ENCODE results near the gene IRX4. TPM values are rescaled to one million over a fixed set of nuclear protein-coding genes. Genes with fewer than 3 reads are reported as not detected.

Gene IRX4
- total and polyA plus RNA-seq, 8 donors, result 14.8 TPM; not detected in 7

DNA sequence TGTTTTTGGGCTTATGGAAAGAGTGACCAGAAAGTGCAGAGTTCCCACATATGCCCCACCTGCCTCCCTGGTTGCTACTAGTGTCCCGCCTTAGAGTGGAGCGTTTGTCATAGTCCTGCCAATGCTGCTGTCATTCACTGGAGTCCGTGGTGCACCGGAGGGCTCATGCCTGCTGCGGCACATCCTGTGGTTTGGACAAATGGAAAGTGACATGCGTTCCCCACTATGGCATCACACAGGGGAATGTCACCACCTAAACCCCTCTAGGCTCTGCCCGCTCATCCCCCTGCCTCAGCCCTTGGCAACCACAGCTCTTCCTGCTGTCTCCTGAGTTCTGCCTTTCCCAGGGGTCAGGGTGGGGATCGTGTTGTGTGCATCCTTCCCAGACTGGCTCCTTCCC is 29.2 kb downstream of the IRX4 start:
- Histone ChIP-seq H3K27ac (no peak overlapping the region), H3K4me3 (no peak overlapping the region), H3K4me1 (peaks cover 0 to 11% (median 0%) of the 10 kb centered on the region in 4 donors), H3K36me3 (no peaks in the 10 kb centered on the region), H3K9me3 (no peaks in the 10 kb centered on the region), H3K27me3 (peaks cover 7 to 88% (median 53%) of the 10 kb centered on the region in 3 donors)
- DNase-seq, result no peak
- intact Hi-C loops (cut with DNase I; ENCODE audit: low total_unique reads), result no loop called here
- WGBS, 5 donors, result 66 to 73% (median 70%) methylated on average over 8 of the region's 8 CpGs
- TF ChIP-seq POLR2A (IDR thresholded peaks at IDR 0.05), result no peak
- no peak for TF ChIP-seq POLR2AphosphoS5 (IDR thresholded peaks at IDR 0.05)
- no peak for TF ChIP-seq CTCF (IDR thresholded peaks at IDR 0.05)
- TF ChIP-seq EP300 (IDR thresholded peaks at IDR 0.05), result no peak

DNA sequence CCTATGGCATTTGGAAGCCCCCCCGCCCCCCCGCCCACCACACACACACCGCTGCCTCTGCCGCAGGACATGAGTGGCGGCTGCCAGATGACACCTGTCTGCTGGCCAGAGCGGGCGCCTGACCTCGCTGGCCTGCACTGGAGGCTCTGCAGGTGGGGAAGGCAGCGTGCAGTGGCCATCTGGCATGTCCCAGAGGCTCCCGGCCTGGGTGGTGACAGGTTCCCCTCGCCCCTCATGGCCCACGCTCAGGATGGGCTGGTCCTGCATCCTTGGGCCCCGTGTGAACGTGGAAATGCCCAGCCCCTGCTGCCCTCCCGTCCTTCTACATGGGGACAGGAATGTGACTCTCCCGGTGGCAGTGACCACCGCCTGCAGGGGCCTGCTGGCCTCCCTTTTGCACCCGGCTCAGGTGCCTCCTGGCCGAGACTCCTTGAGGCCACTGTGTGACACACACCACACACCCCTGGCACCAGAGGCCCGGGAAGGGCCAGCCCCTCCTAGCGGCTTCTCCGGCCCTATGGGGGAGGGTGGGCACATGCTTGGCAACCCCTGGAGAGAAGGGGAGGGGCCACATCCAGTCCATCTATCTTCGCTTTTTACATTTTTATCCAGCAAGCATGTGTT is 30.3 kb downstream of the IRX4 start:
- no peak for DNase-seq
- intact Hi-C loops (cut with DNase I; ENCODE audit: low total_unique reads), result no loop called here
- H3K27me3 ChIP-seq, result peaks cover 7 to 99% (median 53%) of the 10 kb centered on the region in 3 donors

DNA sequence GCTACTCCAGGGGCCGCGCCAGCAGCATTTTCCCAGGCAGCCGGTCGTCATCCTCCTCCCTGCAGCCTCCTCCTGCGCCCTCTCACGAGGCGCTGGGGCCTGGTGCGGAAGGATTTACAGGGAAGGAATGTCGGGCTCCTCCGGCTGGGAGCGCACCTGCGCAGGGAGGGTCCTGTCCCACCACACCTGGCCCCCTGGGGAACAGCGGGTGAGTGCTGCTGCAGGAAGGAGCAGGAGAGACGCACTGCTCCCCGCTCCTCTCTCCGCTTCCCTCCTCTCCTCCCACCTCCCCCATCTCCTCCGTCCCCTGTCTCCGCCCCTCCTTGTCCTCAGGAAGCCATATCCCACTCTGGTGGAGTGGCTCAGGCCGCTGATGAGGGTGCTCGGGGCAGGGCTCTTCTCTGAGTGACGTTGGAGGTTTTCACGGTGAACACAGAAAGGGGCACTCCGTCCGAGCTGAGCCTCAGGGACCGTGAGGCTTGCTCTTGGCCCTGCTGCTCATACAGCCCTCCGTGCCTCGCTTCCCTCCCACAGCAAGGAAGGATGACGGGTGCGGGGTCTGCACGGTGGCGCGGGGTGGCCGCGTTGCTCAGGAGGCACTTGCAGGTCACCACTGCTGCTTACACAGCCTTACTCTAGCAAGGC is 31.3 kb downstream of the IRX4 start:
- Histone ChIP-seq H3K4me3 (no peak overlapping the region), H3K9me3 (no peaks in the 10 kb centered on the region), H3K4me1 (peaks cover 0 to 11% (median 0%) of the 10 kb centered on the region in 4 donors), H3K27me3 (peaks cover 7 to 96% (median 50%) of the 10 kb centered on the region in 3 donors), H3K27ac (no peak overlapping the region), H3K36me3 (no peaks in the 10 kb centered on the region)
- no peak for DNase-seq
- WGBS, 5 donors, result 5 to 10% (median 7%) methylated on average over 20 to 34 of the region's 34 CpGs
- TF ChIP-seq POLR2A (IDR thresholded peaks at IDR 0.05), result no peak
- no peak for TF ChIP-seq EP300 (IDR thresholded peaks at IDR 0.05)
- no peak for TF ChIP-seq POLR2AphosphoS5 (IDR thresholded peaks at IDR 0.05)
- TF ChIP-seq CTCF (IDR thresholded peaks at IDR 0.05), result no peak
- intact Hi-C loops (cut with DNase I; ENCODE audit: low total_unique reads), result no loop called here

More for the DNA sequence above, 30.3 kb downstream of the IRX4 start:
- no peak for TF ChIP-seq EP300 (IDR thresholded peaks at IDR 0.05)
- no peak for TF ChIP-seq POLR2A (IDR thresholded peaks at IDR 0.05)
- TF ChIP-seq CTCF (IDR thresholded peaks at IDR 0.05), result no peak
- TF ChIP-seq POLR2AphosphoS5 (IDR thresholded peaks at IDR 0.05), result no peak
- WGBS, 5 donors, result 60 to 73% (median 66%) methylated on average over 10 to 23 of the region's 23 CpGs
- no peak overlapping the region for H3K27ac ChIP-seq
- H3K4me3 ChIP-seq, result no peak overlapping the region
- no peaks in the 10 kb centered on the region for H3K36me3 ChIP-seq
- H3K4me1 ChIP-seq, result peaks cover 0 to 11% (median 0%) of the 10 kb centered on the region in 4 donors
- H3K9me3 ChIP-seq, result no peaks in the 10 kb centered on the region

DNA sequence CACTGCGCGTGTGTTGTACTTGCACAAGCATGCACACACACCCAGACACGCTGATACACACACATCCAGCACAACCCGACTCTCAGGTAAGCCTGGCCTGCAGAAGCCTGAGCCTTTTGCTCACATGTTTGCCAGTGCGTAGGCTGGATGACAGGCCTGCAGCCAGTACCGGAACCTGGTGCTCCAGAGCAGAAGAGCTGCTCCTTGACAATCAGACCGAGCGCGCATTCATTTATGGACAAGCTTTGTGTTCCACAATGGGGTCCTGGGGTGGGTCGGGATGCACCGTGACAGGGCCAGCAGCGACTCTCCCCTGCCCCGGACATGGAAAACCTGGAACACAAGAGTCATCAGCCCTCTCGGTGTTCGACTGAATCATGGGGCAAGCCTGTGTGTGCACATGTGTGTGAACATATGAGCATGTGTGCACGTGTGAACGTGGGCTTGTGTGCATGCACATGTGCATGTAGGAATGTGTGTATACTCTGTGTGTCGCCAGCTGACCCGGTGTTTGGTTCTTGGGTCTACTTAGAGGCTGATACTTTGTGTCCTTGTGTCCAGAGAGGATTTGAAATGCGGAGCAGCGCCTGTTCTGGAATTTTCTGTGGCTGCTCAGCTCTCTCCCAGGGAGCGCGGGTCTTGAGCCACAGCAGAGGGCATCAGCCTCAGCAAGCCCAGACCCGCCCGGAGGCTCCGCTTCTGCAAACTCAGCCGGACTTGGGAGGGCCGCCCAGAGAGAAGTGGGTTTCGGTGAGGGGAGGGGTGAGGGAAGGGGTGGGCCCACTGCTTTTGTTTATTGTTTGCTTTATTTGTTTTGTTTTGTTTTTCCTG is 32.2 kb downstream of the IRX4 start:
- no peak overlapping the region for H3K27ac ChIP-seq
- WGBS, 5 donors, result 31 to 69% (median 59%) methylated on average over 17 to 29 of the region's 29 CpGs
- intact Hi-C loops (cut with DNase I; ENCODE audit: low total_unique reads), result no loop called here
- H3K4me1 ChIP-seq, result peaks cover 0 to 11% (median 0%) of the 10 kb centered on the region in 4 donors
- TF ChIP-seq POLR2AphosphoS5 (IDR thresholded peaks at IDR 0.05) (no peak), EP300 (IDR thresholded peaks at IDR 0.05) (no peak), POLR2A (IDR thresholded peaks at IDR 0.05) (no peak), CTCF (IDR thresholded peaks at IDR 0.05) (no peak)
- H3K4me3 ChIP-seq, result no peak overlapping the region
- DNase-seq, result no peak
- no peaks in the 10 kb centered on the region for H3K9me3 ChIP-seq
- H3K36me3 ChIP-seq, result no peaks in the 10 kb centered on the region
- peaks cover 7 to 87% (median 45%) of the 10 kb centered on the region in 3 donors for H3K27me3 ChIP-seq
